H1 (cell line): ENCODE measurements around the gene GLP1R. TPM values are rescaled to one million over a fixed set of nuclear protein-coding genes. Genes with fewer than 3 reads are reported as not detected.

Source experiments
- polyA plus RNA-seq, 7 experiments: library from polyadenylated mRNA; depleted of rRNA in 3 of 7; stranded (reverse) in 5 of 7; unstranded in 2 of 7; fragments of >200 nt in 5 of 7; fragments of 200-250 nt in 2 of 7; gene quantifications; 1 replicate in 5 of 7; 2 replicates in 1 of 7; 4 replicates in 1 of 7; pipeline versions ENCODE4 v1.2.1 to v1.2.3, GENCODE V29; 2011 to 2013; ENCODE audit warnings: missing spikeins in 2 of 7, mixed read lengths in 2 of 7
- total RNA-seq: library from RNA; stranded (reverse); fragmentation: NEBNext Ultra II Directional; extraction: Animal tissue kit (Norgen Biotek cat#: 25700); gene quantifications from 2 replicates; pipeline ENCODE4 v1.2.1, GENCODE V29; 2021

Gene GLP1R
- total and polyA plus RNA-seq, 2 of the 8 experiments (the other 6 are each of a cell fraction or from before 2014, with no cell fraction given) = 2.6 to 2.7 TPM

Other genes with a start within 250 kb of the GLP1R start
- gene SAYSD1, start 66.4 kb downstream of the GLP1R start, total RNA-seq = 7.9 and 8.0 TPM in 2 replicates
- gene SAYSD1, start 66.4 kb downstream of the GLP1R start, polyA plus RNA-seq (2011; rRNA removed) = 5.8 and 6.7 TPM in 2 replicates
- 42.2 and 44.3 TPM in 2 replicates for gene KCNK5, start 180.7 kb downstream of the GLP1R start, total RNA-seq
- gene KCNK5, start 180.7 kb downstream of the GLP1R start, polyA plus RNA-seq (2011; rRNA removed) = 20.9 and 29.7 TPM in 2 replicates